HG03108 (cell line): ENCODE results near the gene OR5L2.
"Not testable (repeated sequence)": the region's sequence is repeated elsewhere in the genome, so short reads cannot be mapped to it uniquely, and the experiment has no call there.

Source experiments
- ATAC-seq: cut with Tn5 transposase; IDR thresholded peaks from one replicate; pipeline ENCODE4 v1.9.1; 2021; ENCODE audit warnings: moderate library complexity; ENCODE audit not compliant: unreplicated experiment

The OR5L2 gene

GRCh38 chr11:55826919-55827318 is at the start of gene OR5L2:
OR5L2 (plus strand) TSS chr11:55827219; CDS start chr11:55827219, 0 bp downstream.
- ATAC-seq: no peak

GRCh38 chr11:55791606-55792005 is 35.4 kb upstream of the OR5L2 start:
- ATAC-seq: no peak

DNA sequence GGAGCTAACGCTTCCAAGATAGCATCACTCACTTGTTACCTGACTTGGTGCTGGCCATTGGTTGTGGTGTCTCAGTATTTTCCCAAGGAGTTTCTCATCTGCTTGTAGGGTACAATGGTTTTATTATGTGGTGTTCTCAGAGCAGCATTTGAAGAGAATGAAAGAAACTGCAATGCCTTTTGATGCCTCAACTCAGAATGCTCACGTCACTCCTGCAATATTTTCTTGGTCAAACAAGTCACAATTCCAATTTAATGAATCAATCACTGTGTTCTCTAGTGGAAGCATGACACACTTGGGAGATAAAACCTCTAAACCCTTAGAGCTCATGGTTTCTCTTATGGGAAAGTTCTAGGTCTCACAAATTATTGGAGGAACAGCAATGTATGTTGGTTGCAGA is 33.7 kb upstream of the OR5L2 start:
- no peak for ATAC-seq

- no peak for ATAC-seq
Observed at GRCh38 chr11:55795256-55795655, 31.8 kb upstream of the OR5L2 start, which contains the start of gene OR5D14. OR5D14 (plus strand) TSS chr11:55795556; CDS start chr11:55795556, 0 bp downstream.

GRCh38 chr11:55806248-55806647 is 20.8 kb upstream of the OR5L2 start:
- no peak for ATAC-seq

DNA sequence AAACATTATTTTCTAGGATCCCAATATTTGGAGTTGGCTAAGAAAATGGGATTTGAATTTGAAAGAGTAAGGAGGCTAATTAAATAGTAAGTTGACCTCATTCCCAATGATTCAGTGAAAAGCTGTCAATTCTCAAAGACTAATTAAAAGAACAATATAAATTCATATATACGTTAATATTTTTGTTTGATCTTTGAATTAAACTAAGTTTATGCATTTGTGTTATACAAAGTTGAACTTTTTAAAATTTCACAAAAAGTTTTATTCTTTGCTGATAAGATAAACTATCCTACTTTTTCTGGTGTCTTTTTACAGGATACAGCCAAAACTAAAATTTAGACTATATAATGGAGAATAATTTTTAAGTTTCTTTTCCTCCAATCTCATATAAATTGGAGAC is 16.0 kb upstream of the OR5L2 start, which contains the start of gene OR5L1:
OR5L1 (plus strand) TSS at position 301 of the 400 bp plus-strand sequence. CDS start 100 bp downstream, outside the sequence.
- ATAC-seq: no peak

DNA sequence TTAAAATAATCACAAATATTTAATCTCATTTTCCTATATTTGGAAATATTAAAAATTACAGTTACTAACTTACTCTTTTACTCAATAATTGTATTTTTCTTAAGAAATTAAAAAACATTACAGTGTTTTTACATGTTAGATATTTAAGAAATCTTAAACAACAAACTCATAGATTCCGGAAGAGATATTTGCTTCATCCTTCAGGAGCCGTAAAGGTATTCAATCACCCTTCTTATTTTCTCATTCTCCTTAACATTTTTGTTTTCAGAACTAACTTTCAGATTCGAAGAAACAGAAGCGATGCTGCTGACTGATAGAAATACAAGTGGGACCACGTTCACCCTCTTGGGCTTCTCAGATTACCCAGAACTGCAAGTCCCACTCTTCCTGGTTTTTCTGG is 7.7 kb upstream of the OR5L2 start, which contains the start of gene OR5D18:
OR5D18 (plus strand) TSS at position 301 of the 400 bp plus-strand sequence; CDS start at position 301, 0 bp downstream.
- ATAC-seq: no peak

DNA sequence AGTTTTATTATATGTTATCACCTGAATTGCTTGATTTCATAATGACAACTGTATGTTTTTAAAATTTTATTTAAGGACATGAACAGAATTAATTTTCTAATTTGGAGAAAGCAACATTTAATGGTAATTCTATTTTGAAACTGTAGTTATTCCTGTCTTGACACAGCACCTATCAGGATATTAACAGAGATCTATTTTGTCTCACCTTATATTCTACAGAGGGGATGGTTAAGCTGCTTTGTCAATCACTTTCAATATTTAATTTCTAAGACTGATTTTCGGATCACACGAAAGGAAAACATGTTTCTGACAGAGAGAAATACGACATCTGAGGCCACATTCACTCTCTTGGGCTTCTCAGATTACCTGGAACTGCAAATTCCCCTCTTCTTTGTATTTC is 11.4 kb downstream of the OR5L2 start, which contains the start of gene OR5D16:
OR5D16 (plus strand) TSS at position 301 of the 400 bp plus-strand sequence; CDS start at position 301, 0 bp downstream.
- ATAC-seq: no peak

DNA sequence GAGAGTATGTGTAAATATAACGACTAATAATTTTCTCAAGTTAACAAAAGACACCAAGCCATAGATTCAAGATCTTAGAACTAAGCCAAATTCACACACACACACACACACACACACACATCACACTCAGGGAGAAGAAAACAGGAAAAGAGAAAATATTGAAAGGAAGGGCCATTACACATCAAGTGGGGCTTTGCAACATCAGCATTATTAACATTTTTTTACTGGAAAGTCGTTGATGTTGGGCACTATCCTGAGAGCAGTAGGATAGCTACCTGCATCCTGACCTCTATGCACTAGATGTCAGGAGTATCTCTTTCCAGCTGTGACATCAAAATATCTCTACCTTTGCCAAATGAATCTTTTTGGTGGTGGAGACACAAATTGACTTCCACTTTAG is 20.4 kb downstream of the OR5L2 start:
- ATAC-seq: no peak

- ATAC-seq: no peak
Observed at GRCh38 chr11:55849037-55849436, 22.0 kb downstream of the OR5L2 start.

DNA sequence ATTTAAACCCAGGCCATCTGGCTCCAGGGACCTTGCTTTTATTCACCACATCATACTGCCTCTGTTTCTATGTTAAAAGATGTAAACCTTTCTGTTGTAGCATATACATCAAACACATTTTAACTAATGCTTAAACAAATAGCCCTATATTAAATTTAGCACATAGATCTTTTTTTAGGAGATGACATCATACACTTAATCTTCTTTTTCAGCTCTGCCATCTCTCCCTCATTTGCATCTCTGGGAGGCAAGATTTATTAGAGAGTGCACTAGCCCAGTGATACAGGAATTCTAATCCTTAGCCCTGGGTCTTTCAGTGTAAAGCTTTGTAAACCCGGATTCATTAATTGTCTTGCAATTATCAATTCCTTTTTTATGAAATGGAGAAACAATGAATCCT is 25.1 kb downstream of the OR5L2 start:
- no peak for ATAC-seq

GRCh38 chr11:55854704-55855103 is 27.7 kb downstream of the OR5L2 start:
- no peak for ATAC-seq

- ATAC-seq: not testable (repeated sequence)
Observed at GRCh38 chr11:55867354-55867753, 40.3 kb downstream of the OR5L2 start.

- ATAC-seq: not testable (repeated sequence)
Observed at GRCh38 chr11:55872731-55873130, 45.7 kb downstream of the OR5L2 start.

DNA sequence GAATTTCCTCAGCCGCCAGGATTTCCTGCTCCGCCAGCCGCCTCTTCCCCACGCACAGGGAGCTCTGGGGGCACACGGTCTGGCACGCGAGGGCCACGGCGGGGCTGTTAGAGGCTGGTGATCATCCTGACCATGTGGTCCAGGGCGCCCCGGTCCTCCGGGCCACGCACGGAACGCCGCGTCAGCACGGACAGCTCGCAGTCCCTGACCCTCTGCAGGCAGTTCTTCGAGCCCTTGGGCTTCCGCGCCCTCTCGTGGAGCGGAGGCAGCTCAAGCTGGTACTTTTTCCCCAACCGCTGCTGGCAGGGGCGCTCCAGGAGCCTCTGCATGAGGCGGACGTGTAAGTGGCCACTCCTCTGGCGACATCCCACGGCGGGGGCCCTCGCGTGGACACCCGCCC is 46.1 kb downstream of the OR5L2 start:
- ATAC-seq: not testable (repeated sequence)
